C4-2B (cell line): ENCODE measurements around the gene TFEB.
A peak's percentile ranks its signal among the peaks of the same experiment; 100 is the strongest.

Experiments
- H3K27ac ChIP-seq: fragments of 450-650 bp; 2 replicates; pipeline ENCODE4 v1.5.1; 2017
- ZFX ChIP-seq: fragments of 450-650 bp; IDR thresholded peaks from 2 replicates; pipeline ENCODE4 v1.6.1; 2017
- TF ChIP-seq, protein P1 (sequence below): fragments of 450-650 bp; conservative IDR thresholded peaks from 2 replicates; pipeline ENCODE4 v1.5.1; 2017; ENCODE audit warnings: mild to moderate bottlenecking

TFEB gene

DNA sequence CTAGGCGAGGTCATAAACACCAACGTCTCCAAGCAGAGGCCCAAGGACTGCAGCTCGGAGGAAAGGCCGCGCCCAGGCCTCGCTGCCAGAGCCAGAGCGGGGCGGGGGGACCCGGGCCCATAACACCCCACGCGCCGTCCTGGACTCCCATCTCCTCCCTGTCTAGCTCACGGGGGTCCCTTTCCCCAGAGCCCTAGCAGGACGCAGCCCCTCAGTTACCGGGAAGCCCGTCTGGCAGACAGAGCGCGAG is 52.2 kb downstream of the TFEB start:
- no peak overlapping the region for H3K27ac ChIP-seq
- no peak for TF ChIP-seq ZFX
- TF ChIP-seq, protein P1, sequence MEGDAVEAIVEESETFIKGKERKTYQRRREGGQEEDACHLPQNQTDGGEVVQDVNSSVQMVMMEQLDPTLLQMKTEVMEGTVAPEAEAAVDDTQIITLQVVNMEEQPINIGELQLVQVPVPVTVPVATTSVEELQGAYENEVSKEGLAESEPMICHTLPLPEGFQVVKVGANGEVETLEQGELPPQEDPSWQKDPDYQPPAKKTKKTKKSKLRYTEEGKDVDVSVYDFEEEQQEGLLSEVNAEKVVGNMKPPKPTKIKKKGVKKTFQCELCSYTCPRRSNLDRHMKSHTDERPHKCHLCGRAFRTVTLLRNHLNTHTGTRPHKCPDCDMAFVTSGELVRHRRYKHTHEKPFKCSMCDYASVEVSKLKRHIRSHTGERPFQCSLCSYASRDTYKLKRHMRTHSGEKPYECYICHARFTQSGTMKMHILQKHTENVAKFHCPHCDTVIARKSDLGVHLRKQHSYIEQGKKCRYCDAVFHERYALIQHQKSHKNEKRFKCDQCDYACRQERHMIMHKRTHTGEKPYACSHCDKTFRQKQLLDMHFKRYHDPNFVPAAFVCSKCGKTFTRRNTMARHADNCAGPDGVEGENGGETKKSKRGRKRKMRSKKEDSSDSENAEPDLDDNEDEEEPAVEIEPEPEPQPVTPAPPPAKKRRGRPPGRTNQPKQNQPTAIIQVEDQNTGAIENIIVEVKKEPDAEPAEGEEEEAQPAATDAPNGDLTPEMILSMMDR = no peak

DNA sequence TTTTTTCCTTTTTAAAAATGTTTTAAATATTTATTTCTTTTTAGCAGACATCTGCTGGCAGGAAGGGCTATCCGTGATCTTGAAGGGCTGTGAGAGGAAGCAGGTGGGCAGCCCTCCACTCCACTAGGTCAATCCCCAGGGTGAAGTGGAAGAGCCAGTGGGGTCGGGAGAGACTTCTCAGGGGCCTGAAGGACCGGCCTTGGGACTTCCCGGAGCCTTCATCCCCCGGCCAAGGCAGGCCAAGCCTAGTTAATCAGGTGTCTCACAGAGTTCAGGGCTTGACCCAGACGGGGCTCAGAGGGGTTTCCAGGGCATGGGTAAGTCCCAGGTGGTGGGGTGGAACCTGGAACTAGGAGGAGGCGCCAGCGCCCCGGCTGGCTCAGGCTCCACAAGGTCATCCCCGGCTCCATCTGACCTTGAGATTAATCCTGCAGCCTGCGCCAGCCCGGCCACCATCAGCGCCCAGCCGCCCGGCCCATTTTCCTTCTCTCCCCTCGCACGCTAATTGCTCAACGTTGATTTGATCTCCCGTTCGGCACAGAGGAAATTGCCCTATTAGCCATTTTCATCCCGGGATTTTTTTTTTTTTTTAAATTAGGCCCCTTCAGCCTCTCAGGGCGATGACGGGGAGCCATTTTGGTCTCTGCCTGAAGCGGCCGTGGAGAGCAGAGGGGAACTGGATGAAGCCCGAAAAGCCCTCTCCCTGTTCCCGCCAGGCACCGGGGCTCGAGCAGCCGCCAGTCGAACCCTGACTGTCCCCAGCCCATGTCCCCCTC is 52.7 kb downstream of the TFEB start:
- TF ChIP-seq, protein P1 = no peak; the same call in none of the 2 replicates
- no peak for TF ChIP-seq ZFX
- no peak overlapping the region for H3K27ac ChIP-seq

DNA sequence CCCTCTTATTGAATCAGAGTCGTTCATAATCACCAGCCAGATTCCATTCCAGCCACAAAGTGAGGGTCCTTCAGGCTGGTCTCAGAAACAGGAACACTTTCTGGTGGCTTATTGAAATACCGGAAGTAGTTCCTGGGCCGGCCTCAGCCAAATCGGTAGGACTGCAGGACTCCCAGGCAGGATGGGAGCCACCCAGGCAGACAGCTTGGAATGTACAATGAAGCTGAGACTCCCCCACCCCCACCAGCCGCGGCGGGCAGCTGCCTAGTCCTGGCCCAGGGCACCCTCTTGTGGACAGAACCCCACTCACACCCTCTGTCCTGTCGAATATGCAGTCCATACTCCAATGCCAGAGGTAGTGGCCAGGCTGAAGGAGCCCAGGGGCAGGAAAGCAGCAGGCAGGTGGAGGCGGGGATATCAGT is 53.3 kb downstream of the TFEB start:
- H3K27ac ChIP-seq = no peak overlapping the region
- TF ChIP-seq, protein P1 = peak; percentile 93
- TF ChIP-seq ZFX = no peak

DNA sequence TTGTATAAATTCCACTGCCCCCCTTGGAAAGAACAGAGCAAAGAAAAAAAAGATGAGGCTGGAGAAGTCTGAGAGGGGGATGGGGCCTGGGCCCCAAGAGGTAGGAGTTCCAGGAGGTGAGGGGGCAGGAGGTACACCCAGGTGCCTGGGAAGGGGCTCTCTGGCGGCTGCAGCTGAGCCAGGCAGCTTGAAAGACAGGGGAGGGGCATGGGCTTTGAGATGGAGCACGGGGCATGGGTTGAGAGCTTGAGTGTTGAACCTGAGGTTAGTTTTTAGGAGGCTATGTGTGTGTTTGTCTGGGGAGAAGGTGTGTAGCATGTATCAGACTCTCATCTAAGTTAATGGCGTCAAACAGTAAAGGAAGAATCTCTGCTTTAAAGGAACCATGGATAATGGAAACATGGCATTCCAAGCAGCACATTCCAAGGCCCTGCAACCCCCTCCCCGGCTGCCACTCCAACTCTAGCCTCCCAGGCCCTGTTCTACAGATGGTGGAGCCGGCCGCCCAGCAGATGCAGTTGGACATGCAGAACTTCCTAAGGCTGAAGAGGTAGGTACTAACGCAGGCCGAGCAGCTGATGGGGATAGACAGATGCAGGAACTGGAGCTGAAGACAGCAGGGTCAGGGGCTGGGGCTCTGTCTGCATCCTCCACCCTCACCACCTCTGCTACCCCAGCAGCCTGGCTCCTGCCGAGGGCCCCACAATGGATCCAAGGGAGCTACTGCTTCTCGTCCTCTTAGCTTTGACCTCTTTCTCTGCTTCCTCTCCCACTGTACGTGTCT is 55.0 kb downstream of the TFEB start:
- no peak overlapping the region for H3K27ac ChIP-seq
- no peak for TF ChIP-seq ZFX
- TF ChIP-seq, protein P1 = no peak

DNA sequence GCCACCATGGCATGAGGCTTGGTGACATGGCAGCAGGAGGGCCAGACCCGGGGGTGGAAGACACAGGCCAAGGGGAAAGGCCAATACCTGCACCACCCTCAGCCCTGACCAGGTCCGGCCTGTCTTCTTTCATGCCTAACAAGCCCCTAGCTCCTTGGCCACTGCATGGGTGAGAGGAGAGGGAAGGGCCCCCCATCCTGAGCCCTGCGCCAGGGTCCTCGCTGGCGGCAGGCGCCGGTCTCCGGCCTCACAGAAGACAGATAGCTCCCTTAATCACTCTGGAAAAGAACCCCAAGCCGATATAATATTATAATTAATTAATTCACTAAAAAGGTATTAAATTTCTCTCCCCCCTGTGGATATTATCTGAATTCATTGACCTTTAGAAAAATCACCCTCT is 55.7 kb downstream of the TFEB start:
- no peak for TF ChIP-seq ZFX
- TF ChIP-seq, protein P1 = no peak
- no peak overlapping the region for H3K27ac ChIP-seq

DNA sequence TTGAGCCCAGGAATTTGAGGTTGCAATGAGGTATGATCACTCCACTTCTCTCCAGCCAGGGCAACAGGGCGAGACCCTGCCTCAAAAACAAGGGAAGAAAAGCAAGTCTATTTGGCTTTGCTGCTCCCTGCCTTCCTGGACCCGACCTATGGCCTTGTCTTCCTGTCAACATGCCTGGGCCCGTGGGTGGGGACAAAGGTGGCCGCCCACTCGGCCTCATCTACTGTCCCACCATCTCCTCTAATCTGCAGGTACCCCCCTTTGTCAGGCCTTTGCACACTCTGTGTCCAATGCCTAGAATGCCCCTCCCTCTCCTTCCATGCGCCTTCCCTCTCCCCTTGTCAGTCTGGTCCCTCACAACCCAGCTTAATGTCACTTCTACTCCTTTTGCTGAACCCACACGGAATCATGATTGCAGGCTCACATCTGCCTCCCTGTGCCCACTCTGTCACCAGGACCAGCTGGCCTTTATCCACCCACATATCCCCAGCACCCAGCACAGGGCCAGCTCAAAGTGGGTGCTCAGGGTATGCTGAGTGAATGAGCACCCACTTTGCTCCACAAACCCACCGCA is 56.8 kb downstream of the TFEB start:
- H3K27ac ChIP-seq = no peak overlapping the region
- no peak for TF ChIP-seq ZFX
- TF ChIP-seq, protein P1 = no peak
